ENCODE measurements around the gene CYP39A1. TPM values are rescaled to one million over a fixed set of nuclear protein-coding genes. Genes with fewer than 3 reads are reported as not detected.

Gene CYP39A1
- total and polyA plus RNA-seq, 2 donors (not counting 1 experiment from before 2014, with no cell fraction given), result 0.49 to 3.8 TPM

- Histone ChIP-seq H3K4me2 (ENCODE audit: extremely low read depth, insufficient read depth, low read length) (no peak overlapping the region), H3K9me3 (ENCODE audit: control insufficient read depth, insufficient read depth, low read depth, low read length) (no peaks in the 10 kb centered on the region), H3K79me2 (ENCODE audit: control insufficient read depth, insufficient read depth, low read length) (no peaks in the 10 kb centered on the region), H3K27ac (ENCODE audit: insufficient read depth, low read length) (no peak overlapping the region), H3K9ac (ENCODE audit: insufficient read depth, low read length) (no peak overlapping the region), H4K20me1 (ENCODE audit: control insufficient read depth, extremely low read depth, insufficient read depth, low read length) (no peaks in the 10 kb centered on the region), H3K4me3 (replicated peaks in 1 of 4; ENCODE audit: control extremely low read depth in 1 of 4, insufficient read depth in 1 of 4, low read depth in 3 of 4, low read length in 4 of 4) (no peak overlapping the region), H3K4me1 (ENCODE audit: control insufficient read depth, extremely low read depth, insufficient read depth, low read length) (no peaks in the 10 kb centered on the region), H2AFZ (ENCODE audit: low read length) (no peak overlapping the region), H3K36me3 (ENCODE audit: control insufficient read depth, insufficient read depth, low read length) (no peaks in the 10 kb centered on the region), H3K27me3 (ENCODE audit: control insufficient read depth, insufficient read depth, low read length) (no peaks in the 10 kb centered on the region)
- no peak for TF ChIP-seq EZH2 (IDR thresholded peaks at IDR 0.05; ENCODE audit: low read length, missing control alignments)
- no peak for TF ChIP-seq CTCF (conservative IDR thresholded peaks at IDR 0.05 in 1 of 2, IDR thresholded peaks at IDR 0.05 in 1 of 2; ENCODE audit: low read depth in 1 of 2, low read length in 2 of 2)
- DNase-seq (ENCODE audit: low read depth in 2 of 2), result no peak
Observed at GRCh38 chr6:46645265-46645664, 7.4 kb downstream of the CYP39A1 start.

- H2AFZ ChIP-seq (ENCODE audit: low read length), result no peak overlapping the region
- H3K79me2 ChIP-seq (ENCODE audit: control insufficient read depth, insufficient read depth, low read length), result no peaks in the 10 kb centered on the region
- H3K4me3 ChIP-seq (replicated peaks in 1 of 4; ENCODE audit: control extremely low read depth in 1 of 4, insufficient read depth in 1 of 4, low read depth in 3 of 4, low read length in 4 of 4), result no peak overlapping the region
- H3K36me3 ChIP-seq (ENCODE audit: control insufficient read depth, insufficient read depth, low read length), result no peaks in the 10 kb centered on the region
- no peaks in the 10 kb centered on the region for H3K9me3 ChIP-seq (ENCODE audit: control insufficient read depth, insufficient read depth, low read depth, low read length)
- H3K4me1 ChIP-seq (ENCODE audit: control insufficient read depth, extremely low read depth, insufficient read depth, low read length), result no peaks in the 10 kb centered on the region
- DNase-seq (ENCODE audit: low read depth in 2 of 2), result no peak
- H3K4me2 ChIP-seq (ENCODE audit: extremely low read depth, insufficient read depth, low read length), result no peak overlapping the region
- H3K9ac ChIP-seq (ENCODE audit: insufficient read depth, low read length), result no peak overlapping the region
- no peaks in the 10 kb centered on the region for H4K20me1 ChIP-seq (ENCODE audit: control insufficient read depth, extremely low read depth, insufficient read depth, low read length)
- H3K27me3 ChIP-seq (ENCODE audit: control insufficient read depth, insufficient read depth, low read length), result no peaks in the 10 kb centered on the region
- TF ChIP-seq CTCF (conservative IDR thresholded peaks at IDR 0.05 in 1 of 2, IDR thresholded peaks at IDR 0.05 in 1 of 2; ENCODE audit: low read depth in 1 of 2, low read length in 2 of 2), result no peak
- no peak overlapping the region for H3K27ac ChIP-seq (ENCODE audit: insufficient read depth, low read length)
Observed at GRCh38 chr6:46642928-46643751, 9.5 kb downstream of the CYP39A1 start.

- no peak for TF ChIP-seq CTCF (conservative IDR thresholded peaks at IDR 0.05 in 1 of 2, IDR thresholded peaks at IDR 0.05 in 1 of 2; ENCODE audit: low read depth in 1 of 2, low read length in 2 of 2)
- no peak for TF ChIP-seq EZH2 (IDR thresholded peaks at IDR 0.05; ENCODE audit: low read length, missing control alignments)
- Histone ChIP-seq H3K79me2 (ENCODE audit: control insufficient read depth, insufficient read depth, low read length) (no peaks in the 10 kb centered on the region), H3K27ac (ENCODE audit: insufficient read depth, low read length) (no peak overlapping the region), H3K4me2 (ENCODE audit: extremely low read depth, insufficient read depth, low read length) (no peak overlapping the region), H3K4me1 (ENCODE audit: control insufficient read depth, extremely low read depth, insufficient read depth, low read length) (no peaks in the 10 kb centered on the region), H4K20me1 (ENCODE audit: control insufficient read depth, extremely low read depth, insufficient read depth, low read length) (no peaks in the 10 kb centered on the region), H3K27me3 (ENCODE audit: control insufficient read depth, insufficient read depth, low read length) (no peaks in the 10 kb centered on the region), H3K36me3 (ENCODE audit: control insufficient read depth, insufficient read depth, low read length) (no peaks in the 10 kb centered on the region), H3K9ac (ENCODE audit: insufficient read depth, low read length) (no peak overlapping the region), H3K9me3 (ENCODE audit: control insufficient read depth, insufficient read depth, low read depth, low read length) (no peaks in the 10 kb centered on the region), H3K4me3 (replicated peaks in 1 of 4; ENCODE audit: control extremely low read depth in 1 of 4, insufficient read depth in 1 of 4, low read depth in 3 of 4, low read length in 4 of 4) (no peak overlapping the region), H2AFZ (ENCODE audit: low read length) (no peak overlapping the region)
- DNase-seq (ENCODE audit: low read depth in 2 of 2), result no peak
Observed at GRCh38 chr6:46638650-46639049, 14.0 kb downstream of the CYP39A1 start.

All from fibroblast of lung (primary cell).